Activated CD4-positive, alpha-beta T cell treated with anti-CD3 and anti-CD28 coated beads for 36 hours (primary cell): ENCODE results near the gene TTC16. TPM values are rescaled to one million over a fixed set of nuclear protein-coding genes. Genes with fewer than 3 reads are reported as not detected.

Experiments
- ATAC-seq: fragments of 200-7000 bp; cut with Tn5 transposase; one replicate; pipeline ENCODE4 v1.10.0; 2021; ENCODE audit warnings: mild to moderate bottlenecking, moderate library complexity
- CTCF ChIA-PET: fragments of 350-600 bp; sonication (Branson Sonifier 250); formaldehyde crosslinking; loops from one replicate; lab custom pipeline; 2021; ENCODE audit warnings: antibody characterized with exemption; lab: Charles Lee
- POLR2A ChIA-PET: fragments of 350-600 bp; sonication (Branson Sonifier 250); formaldehyde crosslinking; loops from one replicate; lab custom pipeline; 2021; ENCODE audit warnings: antibody characterized with exemption, inconsistent platforms; lab: Charles Lee
- DNase-seq: peaks from one replicate; pipeline ENCODE4 v3.0.0-alpha.2; 2020
- H3K27ac Mint-ChIP-seq: one replicate; pipeline ENCODE4 v1.8.0; 2021; ENCODE audit warnings: mixed read lengths
- H3K27me3 Mint-ChIP-seq: one replicate; pipeline ENCODE4 v1.8.0; 2021; ENCODE audit warnings: mixed read lengths
- H3K36me3 Mint-ChIP-seq: one replicate; pipeline ENCODE4 v1.8.0; 2021; ENCODE audit warnings: low read depth, mixed read lengths
- H3K4me1 Mint-ChIP-seq: one replicate; pipeline ENCODE4 v1.8.0; 2021; ENCODE audit warnings: mixed read lengths
- H3K4me3 Mint-ChIP-seq: one replicate; pipeline ENCODE4 v1.8.0; 2021; ENCODE audit warnings: mild to moderate bottlenecking, moderate library complexity, mixed read lengths
- H3K9me3 Mint-ChIP-seq: one replicate; pipeline ENCODE4 v1.8.0; 2021; ENCODE audit warnings: low read depth, mixed read lengths
- intact Hi-C, 2 experiments: fragments of 100-400 bp; cut with DNase I in 1 of 2; cut with micrococcal nuclease in 1 of 2; formaldehyde crosslinking; loops; one replicate each; pipeline versions ENCODE4 v1.14.2 to v1.15.1; 2022 to 2024; cut with DNase I, micrococcal nuclease
- total RNA-seq, 2 experiments: library from RNA; stranded (reverse); gene quantifications; one replicate each; pipeline ENCODE4 v1.2.3, GENCODE V29; 2021

The TTC16 gene
- total RNA-seq, 2 experiments from 2014 or later = 0.16 to 0.30 TPM

- peaks cover 12% of the 10 kb centered on the region for H3K4me1 Mint-ChIP-seq
- H3K36me3 Mint-ChIP-seq = no peaks in the 10 kb centered on the region
- POLR2A ChIA-PET = no interaction called here
- no peaks in the 10 kb centered on the region for H3K27me3 Mint-ChIP-seq
- peak overlapping the region; percentile 21 for H3K27ac Mint-ChIP-seq
- DNase-seq (peak; percentile 91), ATAC-seq (peak; percentile 100)
- H3K9me3 Mint-ChIP-seq = no peaks in the 10 kb centered on the region
- CTCF ChIA-PET = interaction anchor here (0.7 to 1.0 kb wide), 3 partner anchors 36 to 314 kb away, joined by 3 to 5 read pairs (median 3); partner anchors contain the start of gene TOR2A
- intact Hi-C loops = loop anchor here in 1 of 2 experiments (1.0 kb wide), 3 partner anchors 16 to 87 kb away; partner anchors contain the start of genes PTRH1, STXBP1 and TOR2A
- peak overlapping the region; percentile 67 for H3K4me3 Mint-ChIP-seq
These were observed 16.8 kb upstream of the TTC16 start for GRCh38 chr9:127698985-127699670.

GRCh38 chr9:127700140-127700539 is 15.7 kb upstream of the TTC16 start:
- ChIA-PET CTCF (interaction anchor here (0.6 to 1.0 kb wide), 2 partner anchors 35 to 162 kb away, joined by 3 to 5 read pairs; partner anchors contain the start of gene TOR2A), POLR2A (no interaction called here)
- Mint-ChIP-seq H3K36me3 (no peaks in the 10 kb centered on the region), H3K27me3 (no peaks in the 10 kb centered on the region), H3K27ac (no peak overlapping the region), H3K4me3 (no peak overlapping the region), H3K4me1 (peaks cover 12% of the 10 kb centered on the region), H3K9me3 (no peaks in the 10 kb centered on the region)
- DNase-seq (no peak), ATAC-seq (no peak)
- intact Hi-C loops = no loop called here

GRCh38 chr9:127700594-127701255 is 15.2 kb upstream of the TTC16 start:
- Mint-ChIP-seq H3K9me3 (no peaks in the 10 kb centered on the region), H3K4me3 (no peak overlapping the region), H3K4me1 (peaks cover 12% of the 10 kb centered on the region), H3K27ac (no peak overlapping the region), H3K36me3 (no peaks in the 10 kb centered on the region), H3K27me3 (no peaks in the 10 kb centered on the region)
- ChIA-PET POLR2A (no interaction called here), CTCF (interaction anchor here (0.6 kb wide), 1 partner anchor 162 kb away, joined by 3 read pairs; no protein-coding TSS in a partner anchor)
- intact Hi-C loops = no loop called here
- ATAC-seq (no peak), DNase-seq (no peak)

GRCh38 chr9:127703289-127703946 is 12.5 kb upstream of the TTC16 start:
- ATAC-seq (no peak), DNase-seq (no peak)
- Mint-ChIP-seq H3K27me3 (no peaks in the 10 kb centered on the region), H3K4me3 (no peak overlapping the region), H3K4me1 (peaks cover 19% of the 10 kb centered on the region), H3K9me3 (no peaks in the 10 kb centered on the region), H3K36me3 (no peaks in the 10 kb centered on the region), H3K27ac (no peak overlapping the region)
- ChIA-PET POLR2A (interaction anchor here (0.6 kb wide), 1 partner anchor 59 kb away, joined by 3 read pairs; no protein-coding TSS in a partner anchor), CTCF (interaction anchor here (0.7 to 0.8 kb wide), 2 partner anchors 22 to 429 kb away, joined by 3 read pairs; no protein-coding TSS in a partner anchor)
- intact Hi-C loops = no loop called here

GRCh38 chr9:127705577-127706379 is 10.1 kb upstream of the TTC16 start:
- Mint-ChIP-seq H3K4me1 (peaks cover 7% of the 10 kb centered on the region), H3K36me3 (peaks cover 2% of the 10 kb centered on the region), H3K9me3 (no peaks in the 10 kb centered on the region), H3K4me3 (no peak overlapping the region), H3K27ac (no peak overlapping the region), H3K27me3 (no peaks in the 10 kb centered on the region)
- ATAC-seq (no peak), DNase-seq (no peak)
- intact Hi-C loops = no loop called here
- ChIA-PET CTCF (interaction anchor here (1.0 kb wide), 1 partner anchor 180 kb away, joined by 3 read pairs; no protein-coding TSS in a partner anchor), POLR2A (no interaction called here)

GRCh38 chr9:127706836-127707241 is 9.0 kb upstream of the TTC16 start, which contains the start of gene CFAP157:
TSS of gene CFAP157 (plus strand) at chr9:127706988. CDS start at chr9:127707032, 44 bp downstream.
- H3K27me3 Mint-ChIP-seq = no peaks in the 10 kb centered on the region
- H3K27ac Mint-ChIP-seq = no peak within 1 kb of the TSS
- ATAC-seq (no peak), DNase-seq (no peak)
- intact Hi-C loops = no loop called here
- CTCF ChIA-PET = no interaction called here
- H3K4me1 Mint-ChIP-seq = peaks cover 14% of the 10 kb centered on the region
- POLR2A ChIA-PET = interaction anchor here (0.7 kb wide), 1 partner anchor 14 kb away, joined by 3 read pairs; no protein-coding TSS in a partner anchor
- peaks cover 2% of the 10 kb centered on the region for H3K36me3 Mint-ChIP-seq
- H3K4me3 Mint-ChIP-seq = no peak within 1 kb of the TSS
- H3K9me3 Mint-ChIP-seq = no peaks in the 10 kb centered on the region

GRCh38 chr9:127707766-127708165 is 8.1 kb upstream of the TTC16 start:
- Mint-ChIP-seq H3K9me3 (no peaks in the 10 kb centered on the region), H3K4me1 (peaks cover 14% of the 10 kb centered on the region), H3K36me3 (peaks cover 5% of the 10 kb centered on the region), H3K4me3 (no peak overlapping the region), H3K27me3 (no peaks in the 10 kb centered on the region), H3K27ac (no peak overlapping the region)
- CTCF ChIA-PET = interaction anchor here (0.7 to 1.3 kb wide), 2 partner anchors 27 to 154 kb away, joined by 3 to 6 read pairs; partner anchors contain the start of gene TOR2A
- DNase-seq = peak; percentile 52
- POLR2A ChIA-PET = no interaction called here
- intact Hi-C loops = no loop called here
- ATAC-seq = peak; percentile 78

- ChIA-PET POLR2A (no interaction called here), CTCF (no interaction called here)
- intact Hi-C loops = no loop called here
- peaks cover 14% of the 10 kb centered on the region for H3K4me1 Mint-ChIP-seq
- DNase-seq (no peak), ATAC-seq (no peak)
- H3K27me3 Mint-ChIP-seq = no peaks in the 10 kb centered on the region
- no peak overlapping the region for H3K4me3 Mint-ChIP-seq
- H3K36me3 Mint-ChIP-seq = peaks cover 5% of the 10 kb centered on the region
- no peaks in the 10 kb centered on the region for H3K9me3 Mint-ChIP-seq
- H3K27ac Mint-ChIP-seq = no peak overlapping the region
These were observed 6.8 kb upstream of the TTC16 start for GRCh38 chr9:127708952-127709587.

GRCh38 chr9:127710204-127710783 is 5.6 kb upstream of the TTC16 start:
- Mint-ChIP-seq H3K4me1 (peaks cover 18% of the 10 kb centered on the region), H3K27me3 (no peaks in the 10 kb centered on the region), H3K27ac (no peak overlapping the region), H3K4me3 (no peak overlapping the region), H3K36me3 (peaks cover 5% of the 10 kb centered on the region), H3K9me3 (no peaks in the 10 kb centered on the region)
- ATAC-seq (no peak), DNase-seq (no peak)
- intact Hi-C loops = no loop called here
- ChIA-PET CTCF (no interaction called here), POLR2A (no interaction called here)

- H3K27ac Mint-ChIP-seq = no peak overlapping the region
- intact Hi-C loops = no loop called here
- H3K4me1 Mint-ChIP-seq = peaks cover 23% of the 10 kb centered on the region
- ATAC-seq (no peak), DNase-seq (no peak)
- no peaks in the 10 kb centered on the region for H3K9me3 Mint-ChIP-seq
- peaks cover 5% of the 10 kb centered on the region for H3K36me3 Mint-ChIP-seq
- H3K27me3 Mint-ChIP-seq = no peaks in the 10 kb centered on the region
- CTCF ChIA-PET = no interaction called here
- POLR2A ChIA-PET = interaction anchor here (0.7 kb wide), 1 partner anchor 145 kb away, joined by 3 read pairs; no protein-coding TSS in a partner anchor
- no peak overlapping the region for H3K4me3 Mint-ChIP-seq
These were observed 4.6 kb upstream of the TTC16 start for GRCh38 chr9:127711226-127711701.
